Measurements from ENCODE around the gene MIEN1. TPM values are rescaled to one million over a fixed set of nuclear protein-coding genes. Genes with fewer than 3 reads are reported as not detected.
A peak's percentile ranks its signal among the peaks of the same experiment; 100 is the strongest.
"Not testable (repeated sequence)": the region's sequence is repeated elsewhere in the genome, so short reads cannot be mapped to it uniquely, and the experiment has no call there.

Gene MIEN1
- total RNA-seq, 6 donors from 2014 or later, result 26.2 to 54.1 (median 43.2) TPM

DNA sequence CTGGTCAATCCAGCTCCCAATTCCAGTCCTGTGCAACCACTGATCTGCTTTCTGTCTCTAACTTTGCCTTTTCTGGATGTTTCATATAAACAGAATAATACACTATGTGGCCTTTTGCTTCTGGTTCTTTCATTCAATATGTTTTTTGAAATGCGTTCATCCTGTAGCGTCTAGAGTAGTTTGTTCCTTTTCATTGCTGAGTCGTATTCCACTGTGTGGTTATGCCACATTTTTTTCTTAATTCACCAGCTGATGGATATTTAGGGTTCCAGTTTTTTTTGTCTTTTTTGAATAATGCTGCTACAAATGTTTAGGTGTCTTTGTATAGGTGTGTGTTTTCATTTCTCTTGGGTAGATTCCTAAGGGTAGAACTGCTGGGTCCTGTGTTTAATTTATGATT, 2.3 kb upstream of the MIEN1 start:
- Histone ChIP-seq H3K27ac (no peak overlapping the region), H3K36me3 (peaks cover 0 to 17% (median 14%) of the 10 kb centered on the region in 4 donors), H3K4me3 (no peak overlapping the region), H3K9me3 (no peaks in the 10 kb centered on the region), H3K4me1 (peaks cover 10 to 44% (median 22%) of the 10 kb centered on the region in 4 donors), H3K27me3 (peaks cover 0 to 4% (median 2%) of the 10 kb centered on the region in 4 donors)
- ATAC-seq (ENCODE audit: low FRiP score in 2 of 2) (no peak), DNase-seq (no peak)
- WGBS, 2 donors, result 97 to 98% methylated on average over 3 of the region's 3 CpGs
- TF ChIP-seq, protein P1, sequence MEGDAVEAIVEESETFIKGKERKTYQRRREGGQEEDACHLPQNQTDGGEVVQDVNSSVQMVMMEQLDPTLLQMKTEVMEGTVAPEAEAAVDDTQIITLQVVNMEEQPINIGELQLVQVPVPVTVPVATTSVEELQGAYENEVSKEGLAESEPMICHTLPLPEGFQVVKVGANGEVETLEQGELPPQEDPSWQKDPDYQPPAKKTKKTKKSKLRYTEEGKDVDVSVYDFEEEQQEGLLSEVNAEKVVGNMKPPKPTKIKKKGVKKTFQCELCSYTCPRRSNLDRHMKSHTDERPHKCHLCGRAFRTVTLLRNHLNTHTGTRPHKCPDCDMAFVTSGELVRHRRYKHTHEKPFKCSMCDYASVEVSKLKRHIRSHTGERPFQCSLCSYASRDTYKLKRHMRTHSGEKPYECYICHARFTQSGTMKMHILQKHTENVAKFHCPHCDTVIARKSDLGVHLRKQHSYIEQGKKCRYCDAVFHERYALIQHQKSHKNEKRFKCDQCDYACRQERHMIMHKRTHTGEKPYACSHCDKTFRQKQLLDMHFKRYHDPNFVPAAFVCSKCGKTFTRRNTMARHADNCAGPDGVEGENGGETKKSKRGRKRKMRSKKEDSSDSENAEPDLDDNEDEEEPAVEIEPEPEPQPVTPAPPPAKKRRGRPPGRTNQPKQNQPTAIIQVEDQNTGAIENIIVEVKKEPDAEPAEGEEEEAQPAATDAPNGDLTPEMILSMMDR (IDR thresholded peaks at IDR 0.05), result no peak
- TF ChIP-seq POLR2A (IDR thresholded peaks at IDR 0.05) (no peak), EP300 (IDR thresholded peaks at IDR 0.05) (no peak), POLR2AphosphoS5 (IDR thresholded peaks at IDR 0.05) (no peak)

DNA sequence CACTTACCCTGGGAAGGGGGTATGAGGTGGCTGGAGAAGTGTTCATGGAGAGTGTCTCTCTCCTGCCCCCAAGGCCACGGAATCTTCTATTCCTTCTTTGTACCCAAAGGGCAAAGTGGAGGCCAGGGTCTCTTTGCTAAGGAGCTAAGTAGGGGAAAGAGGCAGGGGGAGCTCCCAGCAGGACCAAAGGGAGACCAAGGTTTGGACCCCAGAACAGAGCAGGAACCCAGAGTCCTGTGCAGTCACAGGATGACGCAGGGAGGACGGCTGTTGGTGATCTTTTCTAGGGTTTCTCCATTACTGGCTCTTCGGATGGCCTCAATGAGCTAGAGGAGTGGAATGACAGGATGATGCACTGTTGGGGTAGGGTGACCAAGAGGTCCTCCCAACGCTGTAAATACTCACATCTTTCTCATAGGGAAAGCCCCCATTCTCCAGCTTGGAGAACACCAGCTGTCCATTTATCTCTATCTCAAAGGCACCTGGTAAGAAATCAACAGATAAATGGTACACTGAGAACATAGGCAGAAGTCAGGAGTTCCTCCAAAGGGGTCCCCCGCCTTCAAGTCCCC, 966 bp downstream of the MIEN1 start:
- Histone ChIP-seq H3K4me3 (peak overlapping the region in 3 of 4 donors; percentile 72 to 86 (median 85)), H3K4me1 (peaks cover 10 to 31% (median 15%) of the 10 kb centered on the region in 4 donors), H3K9me3 (no peaks in the 10 kb centered on the region), H3K27me3 (no peaks in the 10 kb centered on the region), H3K36me3 (peaks cover 3 to 42% (median 36%) of the 10 kb centered on the region in 4 donors), H3K27ac (peak overlapping the region; percentile 89 to 97 (median 94))
- DNase-seq, result no peak
- ATAC-seq (ENCODE audit: low FRiP score in 2 of 2), result no peak
- 74 to 83% methylated on average over 6 of the region's 6 CpGs for WGBS, 2 donors
- TF ChIP-seq EP300 (IDR thresholded peaks at IDR 0.05), result no peak
- no peak for TF ChIP-seq POLR2A (IDR thresholded peaks at IDR 0.05)
- TF ChIP-seq POLR2AphosphoS5 (IDR thresholded peaks at IDR 0.05), result no peak
- TF ChIP-seq, protein P1 (IDR thresholded peaks at IDR 0.05), result no peak

DNA sequence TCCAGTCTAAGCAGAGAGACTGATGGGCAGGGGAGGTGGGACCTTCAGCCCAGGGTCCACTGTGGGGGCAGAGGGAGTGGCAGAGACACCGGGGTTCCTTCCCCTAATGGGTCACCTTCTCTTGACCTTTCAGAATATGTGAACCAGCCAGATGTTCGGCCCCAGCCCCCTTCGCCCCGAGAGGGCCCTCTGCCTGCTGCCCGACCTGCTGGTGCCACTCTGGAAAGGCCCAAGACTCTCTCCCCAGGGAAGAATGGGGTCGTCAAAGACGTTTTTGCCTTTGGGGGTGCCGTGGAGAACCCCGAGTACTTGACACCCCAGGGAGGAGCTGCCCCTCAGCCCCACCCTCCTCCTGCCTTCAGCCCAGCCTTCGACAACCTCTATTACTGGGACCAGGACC, 2.8 kb downstream of the MIEN1 start:
- peaks cover 3 to 49% (median 42%) of the 10 kb centered on the region in 4 donors for H3K36me3 ChIP-seq
- no peaks in the 10 kb centered on the region for H3K9me3 ChIP-seq
- H3K4me1 ChIP-seq, result peaks cover 10 to 31% (median 15%) of the 10 kb centered on the region in 4 donors
- TF ChIP-seq, protein P1 (IDR thresholded peaks at IDR 0.05), result no peak
- TF ChIP-seq EP300 (IDR thresholded peaks at IDR 0.05) (no peak), POLR2AphosphoS5 (IDR thresholded peaks at IDR 0.05) (no peak), POLR2A (IDR thresholded peaks at IDR 0.05) (no peak)
- DNase-seq (peak in 1 of 2 donors; percentile 43), ATAC-seq (ENCODE audit: low FRiP score in 2 of 2) (no peak)
- H3K4me3 ChIP-seq, result no peak overlapping the region
- no peak overlapping the region for H3K27ac ChIP-seq
- WGBS, 2 donors, result 76 to 80% methylated on average over 7 to 10 of the region's 10 CpGs
- H3K27me3 ChIP-seq, result no peaks in the 10 kb centered on the region

DNA sequence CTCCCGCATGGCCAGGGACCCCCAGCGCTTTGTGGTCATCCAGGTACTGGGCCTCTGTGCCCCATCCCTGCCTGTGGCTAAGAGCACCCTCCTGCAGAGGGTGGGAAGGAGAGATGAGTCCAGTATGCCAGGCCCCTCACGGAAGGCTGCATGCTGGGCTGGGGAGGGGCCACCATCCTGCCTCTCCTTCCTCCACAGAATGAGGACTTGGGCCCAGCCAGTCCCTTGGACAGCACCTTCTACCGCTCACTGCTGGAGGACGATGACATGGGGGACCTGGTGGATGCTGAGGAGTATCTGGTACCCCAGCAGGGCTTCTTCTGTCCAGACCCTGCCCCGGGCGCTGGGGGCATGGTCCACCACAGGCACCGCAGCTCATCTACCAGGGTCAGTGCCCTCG, 3.7 kb downstream of the MIEN1 start:
- Histone ChIP-seq H3K27me3 (no peaks in the 10 kb centered on the region), H3K9me3 (no peaks in the 10 kb centered on the region), H3K27ac (no peak overlapping the region), H3K4me3 (no peak overlapping the region), H3K36me3 (peaks cover 3 to 57% (median 42%) of the 10 kb centered on the region in 4 donors), H3K4me1 (peaks cover 10 to 31% (median 15%) of the 10 kb centered on the region in 4 donors)
- ATAC-seq (ENCODE audit: low FRiP score in 2 of 2), result no peak
- peak in 1 of 2 donors; percentile 56 for DNase-seq
- 84 to 89% methylated on average over 5 to 9 of the region's 9 CpGs for WGBS, 2 donors
- TF ChIP-seq POLR2A (IDR thresholded peaks at IDR 0.05), result no peak
- no peak for TF ChIP-seq POLR2AphosphoS5 (IDR thresholded peaks at IDR 0.05)
- TF ChIP-seq, protein P1 (IDR thresholded peaks at IDR 0.05), result no peak
- TF ChIP-seq EP300 (IDR thresholded peaks at IDR 0.05), result no peak

DNA sequence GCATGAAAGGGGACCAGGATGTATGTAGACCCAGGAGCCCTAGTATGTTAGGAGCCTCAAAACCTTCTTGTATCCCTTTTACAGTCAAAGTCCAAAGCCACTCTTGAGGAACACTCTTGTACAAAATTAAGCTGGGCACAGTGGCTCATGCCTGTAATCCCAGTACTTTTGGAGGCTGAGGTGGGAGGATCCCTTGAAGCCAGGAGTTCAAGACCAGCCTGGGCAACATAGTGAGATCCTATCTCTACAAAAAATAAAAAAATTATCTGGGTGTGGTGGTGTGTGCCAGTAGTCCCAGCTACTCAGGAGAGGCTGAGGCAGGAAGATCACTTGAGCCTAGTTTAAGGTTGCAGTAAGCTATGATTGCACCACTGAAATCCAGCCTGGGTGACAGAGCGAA, 4.4 kb downstream of the MIEN1 start:
- WGBS, 2 donors, result 95% methylated on average over 1 of the region's 1 CpG

More for the DNA sequence above, 4.4 kb downstream of the MIEN1 start:
- not testable (repeated sequence) for H3K27ac ChIP-seq; DNase-seq; ATAC-seq (ENCODE audit: low FRiP score in 2 of 2); H3K9me3 ChIP-seq; H3K27me3 ChIP-seq; H3K4me3 ChIP-seq
- Histone ChIP-seq H3K4me1 (peaks cover 10 to 28% (median 13%) of the 10 kb centered on the region in 4 donors), H3K36me3 (peaks cover 3 to 62% (median 42%) of the 10 kb centered on the region in 4 donors)

All from upper lobe of left lung (tissue), 6 donors.